Duodenal mucosa (tissue), 2 donors: ENCODE results near the gene PPP1CA.
A peak's percentile ranks its signal among the peaks of the same experiment; 100 is the strongest.

Experiments
- H3K27ac ChIP-seq: one replicate; pipeline ENCODE4 v1.7.0; 2013; ENCODE audit warnings: low read depth, low read length
- H3K27me3 ChIP-seq, 2 donors: one replicate each; pipeline ENCODE4 v1.7.0; 2013; ENCODE audit warnings: low read length in 2 of 2, control low read depth in 1 of 2; ENCODE audit not compliant: insufficient read depth in 2 of 2, control insufficient read depth in 1 of 2
- H3K36me3 ChIP-seq, 2 donors: one replicate each; pipeline ENCODE4 v1.7.0; 2013; ENCODE audit warnings: low read length in 2 of 2, control low read depth in 1 of 2; ENCODE audit not compliant: insufficient read depth in 2 of 2, control insufficient read depth in 1 of 2
- H3K4me1 ChIP-seq, 2 donors: one replicate each; pipeline ENCODE4 v1.7.0; 2013; ENCODE audit warnings: low read length in 2 of 2, control low read depth in 1 of 2; ENCODE audit not compliant: insufficient read depth in 2 of 2, control insufficient read depth in 1 of 2
- H3K4me3 ChIP-seq, 2 donors: one replicate each; pipeline ENCODE4 v1.7.0; 2013; ENCODE audit warnings: low read length in 2 of 2, low read depth in 1 of 2
- H3K9ac ChIP-seq, 2 donors: one replicate each; pipeline ENCODE4 v1.7.0; 2013; ENCODE audit warnings: low read length in 2 of 2, low read depth in 1 of 2
- H3K9me3 ChIP-seq, 2 donors: one replicate each; pipeline ENCODE4 v1.7.0; 2013; ENCODE audit warnings: low read length in 2 of 2, control low read depth in 1 of 2; ENCODE audit not compliant: control insufficient read depth in 1 of 2

Gene PPP1CA

DNA sequence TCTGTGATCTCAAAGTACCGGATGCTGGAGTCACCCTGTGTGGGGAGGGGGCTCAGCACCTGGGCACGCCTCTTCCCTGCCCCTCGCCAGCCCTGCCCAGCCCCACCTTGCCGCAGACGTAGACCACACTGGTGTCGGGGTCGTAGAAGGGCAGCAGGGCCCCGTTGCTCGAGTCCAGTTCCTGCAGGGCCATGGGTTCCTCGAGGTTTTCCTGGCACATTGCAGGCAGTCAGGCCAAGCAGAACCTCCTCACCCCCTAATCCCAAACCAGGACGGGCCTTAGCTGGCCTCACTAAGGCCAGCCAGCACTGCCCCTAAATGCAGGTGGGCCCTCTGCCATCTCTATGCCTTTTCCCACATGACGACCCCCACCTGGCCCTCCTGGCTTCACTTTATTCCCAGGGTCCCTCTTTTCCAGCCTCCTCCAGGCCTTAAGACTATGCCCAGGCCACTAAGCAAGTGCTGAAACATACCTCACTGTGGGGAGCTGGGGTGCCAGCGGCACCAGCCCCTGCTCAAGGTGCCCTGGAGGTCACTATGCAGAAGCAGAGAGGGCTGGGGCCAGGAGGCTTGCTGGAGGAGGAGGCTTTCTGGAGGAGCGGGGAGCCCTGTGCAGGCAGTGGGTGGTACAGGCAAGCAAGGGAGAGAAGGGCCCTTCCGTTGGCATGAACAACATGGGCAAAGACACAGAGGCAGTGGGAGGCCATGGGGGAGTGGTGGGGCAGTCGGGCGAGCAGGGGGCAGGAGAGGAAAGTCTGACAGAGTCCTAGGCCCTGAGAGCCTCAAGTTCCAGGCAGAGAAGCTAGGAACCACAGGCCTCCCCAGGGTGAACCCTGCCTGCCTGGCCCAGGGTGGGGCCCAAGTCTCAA lies 38.8 kb upstream of the PPP1CA start:
- Histone ChIP-seq H3K4me3 (no peak overlapping the region), H3K4me1 (peaks cover 21 to 44% of the 10 kb centered on the region in 2 donors), H3K27ac (no peak overlapping the region), H3K36me3 (peaks cover 6 to 37% of the 10 kb centered on the region in 2 donors), H3K27me3 (no peaks in the 10 kb centered on the region), H3K9me3 (no peaks in the 10 kb centered on the region), H3K9ac (no peak overlapping the region)

- H3K4me3 ChIP-seq: no peak overlapping the region
- H3K36me3 ChIP-seq: peaks cover 8 to 46% of the 10 kb centered on the region in 2 donors
- H3K9ac ChIP-seq: no peak overlapping the region
- no peaks in the 10 kb centered on the region for H3K9me3 ChIP-seq
- H3K27me3 ChIP-seq: no peaks in the 10 kb centered on the region
- H3K27ac ChIP-seq: no peak overlapping the region
- H3K4me1 ChIP-seq: peaks cover 13 to 46% of the 10 kb centered on the region in 2 donors
These were observed 37.9 kb upstream of the PPP1CA start for GRCh38 chr11:67439321-67440228.

GRCh38 chr11:67438158-67438902 lies 36.7 kb upstream of the PPP1CA start:
- H3K9ac ChIP-seq: peak overlapping the region in 1 of 2 donors; percentile 48
- peak overlapping the region; percentile 58 to 68 for H3K4me3 ChIP-seq
- H3K36me3 ChIP-seq: peaks cover 20 to 58% of the 10 kb centered on the region in 2 donors
- no peaks in the 10 kb centered on the region for H3K27me3 ChIP-seq
- peaks cover 13 to 42% of the 10 kb centered on the region in 2 donors for H3K4me1 ChIP-seq
- H3K27ac ChIP-seq: peak overlapping the region; percentile 20
- H3K9me3 ChIP-seq: no peaks in the 10 kb centered on the region

- H3K36me3 ChIP-seq: peaks cover 23 to 64% of the 10 kb centered on the region in 2 donors
- H3K4me1 ChIP-seq: peaks cover 13 to 42% of the 10 kb centered on the region in 2 donors
- H3K9ac ChIP-seq: peak overlapping the region; percentile 43 to 48
- no peaks in the 10 kb centered on the region for H3K9me3 ChIP-seq
- peak overlapping the region; percentile 20 for H3K27ac ChIP-seq
- peak overlapping the region; percentile 58 to 68 for H3K4me3 ChIP-seq
- H3K27me3 ChIP-seq: no peaks in the 10 kb centered on the region
These were observed 36.1 kb upstream of the PPP1CA start for GRCh38 chr11:67437809-67438157.

GRCh38 chr11:67437082-67437808 lies 35.6 kb upstream of the PPP1CA start, which contains the start of gene PTPRCAP:
PTPRCAP (minus strand) TSS chr11:67437682; CDS start chr11:67437619, 63 bp downstream.
- H3K4me3 ChIP-seq: peak within 1 kb of the TSS; percentile 58 to 68
- peaks cover 9 to 37% of the 10 kb centered on the region in 2 donors for H3K4me1 ChIP-seq
- peak within 1 kb of the TSS; percentile 43 to 48 for H3K9ac ChIP-seq
- peak within 1 kb of the TSS; percentile 42 for H3K27ac ChIP-seq
- no peaks in the 10 kb centered on the region for H3K27me3 ChIP-seq
- H3K9me3 ChIP-seq: no peaks in the 10 kb centered on the region
- peaks cover 27 to 69% of the 10 kb centered on the region in 2 donors for H3K36me3 ChIP-seq

- Histone ChIP-seq H3K9ac (no peak overlapping the region), H3K4me3 (peak overlapping the region; percentile 43 to 64), H3K36me3 (peaks cover 27 to 70% of the 10 kb centered on the region in 2 donors), H3K4me1 (peaks cover 5 to 33% of the 10 kb centered on the region in 2 donors), H3K27me3 (no peaks in the 10 kb centered on the region), H3K9me3 (no peaks in the 10 kb centered on the region), H3K27ac (peak overlapping the region; percentile 25)
These were observed 34.9 kb upstream of the PPP1CA start for GRCh38 chr11:67436459-67437081.

DNA sequence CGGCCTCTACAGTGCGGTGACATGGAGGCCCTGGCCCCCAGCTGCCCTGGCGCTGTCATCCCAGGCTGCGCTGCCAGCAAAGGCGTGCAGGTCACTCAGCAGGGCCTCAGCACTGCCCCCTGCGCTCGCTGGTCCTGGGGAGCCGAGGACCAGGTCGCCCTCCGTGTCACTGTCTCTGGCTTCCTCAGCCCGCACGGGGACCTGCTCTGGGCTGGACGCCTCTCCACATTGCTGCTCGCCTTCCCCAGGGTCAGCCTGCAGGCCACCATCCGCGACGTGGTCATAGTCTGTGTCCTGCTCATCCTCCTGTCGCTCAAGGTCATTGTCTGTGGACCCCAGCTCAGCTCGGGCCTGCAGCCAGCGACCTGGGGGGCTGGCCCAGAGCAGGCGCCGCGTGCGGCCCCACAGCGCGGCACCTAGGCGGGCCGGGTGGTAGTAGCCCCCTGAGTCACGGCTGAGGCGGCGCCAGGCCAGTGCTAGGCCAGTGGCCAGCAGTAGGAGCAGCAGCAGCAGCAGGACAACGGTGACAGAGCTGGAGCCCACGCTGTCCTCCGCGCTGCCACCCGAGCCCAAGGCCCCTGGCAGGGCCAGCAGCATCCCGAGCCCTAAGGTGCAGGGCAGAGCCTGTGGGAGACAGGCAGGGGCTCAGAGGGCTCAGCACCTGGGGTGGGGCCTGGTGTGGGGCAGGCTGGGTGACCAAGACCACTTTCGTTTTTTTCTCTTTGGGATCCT lies 34.2 kb upstream of the PPP1CA start:
- Histone ChIP-seq H3K9me3 (no peaks in the 10 kb centered on the region), H3K9ac (no peak overlapping the region), H3K4me1 (peaks cover 5 to 33% of the 10 kb centered on the region in 2 donors), H3K27me3 (no peaks in the 10 kb centered on the region), H3K27ac (no peak overlapping the region), H3K4me3 (peak overlapping the region; percentile 22 to 64), H3K36me3 (peaks cover 23 to 66% of the 10 kb centered on the region in 2 donors)

GRCh38 chr11:67435031-67435726 lies 33.5 kb upstream of the PPP1CA start:
- no peaks in the 10 kb centered on the region for H3K27me3 ChIP-seq
- peaks cover 5 to 33% of the 10 kb centered on the region in 2 donors for H3K4me1 ChIP-seq
- peak overlapping the region in 1 of 2 donors; percentile 64 for H3K4me3 ChIP-seq
- H3K9ac ChIP-seq: no peak overlapping the region
- no peak overlapping the region for H3K27ac ChIP-seq
- H3K36me3 ChIP-seq: peaks cover 23 to 67% of the 10 kb centered on the region in 2 donors
- H3K9me3 ChIP-seq: no peaks in the 10 kb centered on the region
